Skin epidermis (tissue), 12 donors: Measurements from ENCODE around the gene GRAMD1B.
"Not testable (repeated sequence)": the region's sequence is repeated elsewhere in the genome, so short reads cannot be mapped to it uniquely, and the experiment has no call there.

Source experiments
- H3K27ac ChIP-seq, 21 experiments: fragments of 200-600 bp; sonication (generic) in 11 of 21; one replicate each; pipeline ENCODE4 v1.5.0; 2020; ENCODE audit warnings: mild to moderate bottlenecking in 3 of 21, inconsistent platforms in 2 of 21, moderate library complexity in 2 of 21
- H3K4me3 ChIP-seq, 7 experiments: fragments of 200-600 bp; sonication (generic) in 2 of 7; one replicate each; pipeline ENCODE4 v1.5.0; 2020; ENCODE audit warnings: inconsistent platforms in 2 of 7, mild to moderate bottlenecking in 2 of 7, moderate library complexity in 1 of 7

Gene GRAMD1B

GRCh38 chr11:123493349-123494063 lies 63.4 kb downstream of the GRAMD1B start:
- H3K4me3 ChIP-seq = no peak overlapping the region
- no peak overlapping the region for H3K27ac ChIP-seq

GRCh38 chr11:123494195-123495050 lies 64.4 kb downstream of the GRAMD1B start:
- Histone ChIP-seq H3K4me3 (no peak overlapping the region), H3K27ac (no peak overlapping the region)

GRCh38 chr11:123504401-123504800 lies 74.3 kb downstream of the GRAMD1B start:
- H3K4me3 ChIP-seq = no peak overlapping the region
- no peak overlapping the region for H3K27ac ChIP-seq

GRCh38 chr11:123505546-123506299 lies 75.7 kb downstream of the GRAMD1B start:
- H3K27ac ChIP-seq = no peak overlapping the region
- no peak overlapping the region for H3K4me3 ChIP-seq

- Histone ChIP-seq H3K4me3 (no peak overlapping the region), H3K27ac (no peak overlapping the region)
Observed at GRCh38 chr11:123507043-123507442, 77.0 kb downstream of the GRAMD1B start.

- H3K4me3 ChIP-seq = no peak overlapping the region
- no peak overlapping the region for H3K27ac ChIP-seq
Observed at GRCh38 chr11:123509737-123510578, 79.9 kb downstream of the GRAMD1B start.

- H3K4me3 ChIP-seq = no peak overlapping the region
- H3K27ac ChIP-seq = no peak overlapping the region
Observed at GRCh38 chr11:123510579-123510905, 80.5 kb downstream of the GRAMD1B start.

GRCh38 chr11:123511037-123511870 lies 81.2 kb downstream of the GRAMD1B start:
- Histone ChIP-seq H3K4me3 (no peak overlapping the region), H3K27ac (no peak overlapping the region)

GRCh38 chr11:123513309-123513708 lies 83.2 kb downstream of the GRAMD1B start:
- H3K27ac ChIP-seq, H3K4me3 ChIP-seq: not testable (repeated sequence)

GRCh38 chr11:123516238-123516637 lies 86.2 kb downstream of the GRAMD1B start:
- Histone ChIP-seq H3K4me3 (no peak overlapping the region), H3K27ac (no peak overlapping the region)

GRCh38 chr11:123517559-123518364 lies 87.7 kb downstream of the GRAMD1B start:
- H3K4me3 ChIP-seq = no peak overlapping the region
- H3K27ac ChIP-seq = no peak overlapping the region

- H3K4me3 ChIP-seq = no peak overlapping the region
- H3K27ac ChIP-seq = no peak overlapping the region
Observed at GRCh38 chr11:123518496-123519054, 88.5 kb downstream of the GRAMD1B start.

GRCh38 chr11:123519055-123519796 lies 89.2 kb downstream of the GRAMD1B start:
- Histone ChIP-seq H3K27ac (no peak overlapping the region), H3K4me3 (no peak overlapping the region)

GRCh38 chr11:123519797-123520193 lies 89.7 kb downstream of the GRAMD1B start:
- H3K4me3 ChIP-seq = no peak overlapping the region
- H3K27ac ChIP-seq = no peak overlapping the region

- not testable (repeated sequence) for H3K27ac ChIP-seq, H3K4me3 ChIP-seq
Observed at GRCh38 chr11:123520476-123520875, 90.4 kb downstream of the GRAMD1B start.

- Histone ChIP-seq H3K4me3 (no peak overlapping the region), H3K27ac (no peak overlapping the region)
Observed at GRCh38 chr11:123521001-123521400, 90.9 kb downstream of the GRAMD1B start.

- no peak overlapping the region for H3K4me3 ChIP-seq
- no peak overlapping the region for H3K27ac ChIP-seq
Observed at GRCh38 chr11:123521930-123522329, 91.9 kb downstream of the GRAMD1B start.
